Measurements from ENCODE around the gene SEMG1. TPM values are rescaled to one million over a fixed set of nuclear protein-coding genes. Genes with fewer than 3 reads are reported as not detected.
A peak's percentile ranks its signal among the peaks of the same experiment; 100 is the strongest.

Gene SEMG1
- total RNA-seq, 1 donor from 2014 or later: not detected

DNA sequence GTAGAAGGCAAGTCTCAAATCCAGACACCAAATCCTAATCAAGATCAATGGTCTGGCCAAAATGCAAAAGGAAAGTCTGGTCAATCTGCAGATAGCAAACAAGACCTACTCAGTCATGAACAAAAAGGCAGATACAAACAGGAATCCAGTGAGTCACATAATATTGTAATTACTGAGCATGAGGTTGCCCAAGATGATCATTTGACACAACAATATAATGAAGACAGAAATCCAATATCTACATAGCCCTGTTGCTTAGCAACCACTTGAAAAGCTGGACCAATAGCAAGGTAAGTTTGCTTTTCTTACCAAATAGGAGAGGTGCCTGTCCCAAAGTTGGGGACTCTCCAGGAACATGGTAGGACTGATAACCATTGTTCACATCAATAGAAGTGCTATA lies 16.3 kb downstream of the SEMG1 start:
- H3K27me3 Mint-ChIP-seq: peaks cover 59% of the 10 kb centered on the region
- no peak for DNase-seq (ENCODE audit: extremely low spot score, unreplicated experiment)
- TF ChIP-seq, protein P1, sequence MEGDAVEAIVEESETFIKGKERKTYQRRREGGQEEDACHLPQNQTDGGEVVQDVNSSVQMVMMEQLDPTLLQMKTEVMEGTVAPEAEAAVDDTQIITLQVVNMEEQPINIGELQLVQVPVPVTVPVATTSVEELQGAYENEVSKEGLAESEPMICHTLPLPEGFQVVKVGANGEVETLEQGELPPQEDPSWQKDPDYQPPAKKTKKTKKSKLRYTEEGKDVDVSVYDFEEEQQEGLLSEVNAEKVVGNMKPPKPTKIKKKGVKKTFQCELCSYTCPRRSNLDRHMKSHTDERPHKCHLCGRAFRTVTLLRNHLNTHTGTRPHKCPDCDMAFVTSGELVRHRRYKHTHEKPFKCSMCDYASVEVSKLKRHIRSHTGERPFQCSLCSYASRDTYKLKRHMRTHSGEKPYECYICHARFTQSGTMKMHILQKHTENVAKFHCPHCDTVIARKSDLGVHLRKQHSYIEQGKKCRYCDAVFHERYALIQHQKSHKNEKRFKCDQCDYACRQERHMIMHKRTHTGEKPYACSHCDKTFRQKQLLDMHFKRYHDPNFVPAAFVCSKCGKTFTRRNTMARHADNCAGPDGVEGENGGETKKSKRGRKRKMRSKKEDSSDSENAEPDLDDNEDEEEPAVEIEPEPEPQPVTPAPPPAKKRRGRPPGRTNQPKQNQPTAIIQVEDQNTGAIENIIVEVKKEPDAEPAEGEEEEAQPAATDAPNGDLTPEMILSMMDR (conservative IDR thresholded peaks at IDR 0.05): no peak
- no peaks in the 10 kb centered on the region for H3K4me1 Mint-ChIP-seq (ENCODE audit: unreplicated experiment)
- no peaks in the 10 kb centered on the region for H3K9me3 Mint-ChIP-seq
- no peak overlapping the region for H3K4me3 Mint-ChIP-seq
- H3K27ac Mint-ChIP-seq: no peak overlapping the region
- no peaks in the 10 kb centered on the region for H3K36me3 Mint-ChIP-seq

DNA sequence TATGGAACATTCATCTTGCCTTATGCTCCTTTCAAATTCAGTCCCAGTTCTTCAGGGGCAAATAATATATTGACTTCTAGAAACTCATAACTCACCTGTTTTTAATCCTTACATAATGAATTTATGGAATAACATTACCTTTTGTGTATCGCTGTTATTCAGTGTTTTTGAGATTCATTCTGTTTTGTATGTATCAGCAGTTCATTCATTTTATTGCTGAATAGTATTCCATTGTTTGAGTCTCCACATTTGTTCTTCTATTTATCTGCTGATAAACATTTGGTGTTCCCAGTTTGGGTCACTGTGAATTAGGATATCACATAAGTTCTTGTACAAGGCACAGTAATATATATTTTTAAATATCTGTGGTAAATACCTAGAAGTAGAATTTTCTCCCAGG lies 19.5 kb downstream of the SEMG1 start:
- Mint-ChIP-seq H3K27ac (no peak overlapping the region), H3K9me3 (no peaks in the 10 kb centered on the region)
- TF ChIP-seq, protein P1 (conservative IDR thresholded peaks at IDR 0.05): no peak

DNA sequence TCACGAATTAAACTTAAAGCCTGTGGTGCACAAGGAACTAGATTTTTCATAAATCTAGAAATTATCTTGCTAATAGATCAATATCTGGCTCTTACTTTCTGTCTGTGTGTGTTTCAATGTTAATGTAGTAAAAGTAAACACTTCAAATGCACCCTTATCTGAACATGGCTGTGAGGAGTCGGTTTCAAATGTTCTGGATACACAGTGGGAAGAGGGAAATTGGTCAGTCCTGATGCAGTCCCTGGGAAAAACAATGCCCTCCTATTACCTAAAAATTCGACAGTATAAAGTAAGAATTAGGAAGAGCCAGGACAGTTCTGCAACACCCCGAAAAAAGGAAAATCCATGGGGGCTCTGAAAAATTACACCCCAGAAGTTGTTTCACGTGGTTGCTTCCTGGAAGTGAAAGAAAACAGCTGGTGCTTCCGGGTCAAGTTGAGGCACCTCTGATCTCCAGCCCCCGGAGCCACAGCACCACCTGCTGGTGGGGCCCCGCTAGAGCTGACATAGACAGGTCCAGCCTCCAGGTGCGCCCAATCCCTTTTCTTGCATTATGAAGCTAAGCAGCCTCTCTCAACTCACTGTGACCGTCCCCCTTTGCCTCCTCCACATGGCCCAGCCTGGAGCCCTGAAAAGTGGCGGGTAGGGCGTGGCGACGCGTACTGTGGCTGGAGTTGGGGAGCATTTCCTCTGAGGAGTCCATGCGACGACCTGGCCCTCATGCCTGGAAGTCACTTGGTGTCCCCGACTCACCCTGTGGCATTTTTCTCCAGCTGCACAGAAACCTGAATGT lies 22.6 kb downstream of the SEMG1 start:
- no peaks in the 10 kb centered on the region for H3K4me1 Mint-ChIP-seq (ENCODE audit: unreplicated experiment)
- peaks cover 61% of the 10 kb centered on the region for H3K27me3 Mint-ChIP-seq
- no peaks in the 10 kb centered on the region for H3K9me3 Mint-ChIP-seq
- TF ChIP-seq, protein P1 (conservative IDR thresholded peaks at IDR 0.05): peak; percentile 57
- H3K27ac Mint-ChIP-seq: no peak overlapping the region
- H3K4me3 Mint-ChIP-seq: no peak overlapping the region
- H3K36me3 Mint-ChIP-seq: no peaks in the 10 kb centered on the region
- no peak for DNase-seq (ENCODE audit: extremely low spot score, unreplicated experiment)

More for the DNA sequence above, 19.5 kb downstream of the SEMG1 start:
- Mint-ChIP-seq H3K36me3 (no peaks in the 10 kb centered on the region), H3K4me1 (ENCODE audit: unreplicated experiment) (no peaks in the 10 kb centered on the region), H3K27me3 (peaks cover 64% of the 10 kb centered on the region), H3K4me3 (no peak overlapping the region)
- DNase-seq (ENCODE audit: extremely low spot score, unreplicated experiment): no peak

DNA sequence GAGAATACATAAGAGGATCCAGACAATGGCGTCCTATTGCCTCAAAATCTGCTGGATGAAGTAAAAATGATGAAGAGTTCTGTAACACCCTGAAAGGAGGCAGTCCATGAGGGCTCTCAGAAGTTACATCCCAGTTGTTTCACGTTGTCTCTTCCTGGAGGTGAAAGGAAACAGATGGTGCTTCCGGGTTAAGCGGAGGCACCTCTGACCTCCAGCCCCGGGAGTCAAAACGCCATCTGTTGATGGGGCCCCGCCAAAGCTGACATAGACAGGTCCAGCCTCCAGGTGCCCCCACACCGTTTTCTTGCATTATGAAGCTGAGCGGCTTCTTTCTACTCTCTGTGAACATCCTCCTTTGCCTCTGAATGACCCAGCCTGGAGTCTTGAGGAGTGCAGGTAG lies 23.8 kb downstream of the SEMG1 start:
- H3K9me3 Mint-ChIP-seq: no peaks in the 10 kb centered on the region
- DNase-seq (ENCODE audit: extremely low spot score, unreplicated experiment): no peak
- no peaks in the 10 kb centered on the region for H3K4me1 Mint-ChIP-seq (ENCODE audit: unreplicated experiment)
- H3K4me3 Mint-ChIP-seq: no peak overlapping the region
- H3K36me3 Mint-ChIP-seq: no peaks in the 10 kb centered on the region
- TF ChIP-seq, protein P1 (conservative IDR thresholded peaks at IDR 0.05): no peak
- no peak overlapping the region for H3K27ac Mint-ChIP-seq
- H3K27me3 Mint-ChIP-seq: peaks cover 52% of the 10 kb centered on the region

DNA sequence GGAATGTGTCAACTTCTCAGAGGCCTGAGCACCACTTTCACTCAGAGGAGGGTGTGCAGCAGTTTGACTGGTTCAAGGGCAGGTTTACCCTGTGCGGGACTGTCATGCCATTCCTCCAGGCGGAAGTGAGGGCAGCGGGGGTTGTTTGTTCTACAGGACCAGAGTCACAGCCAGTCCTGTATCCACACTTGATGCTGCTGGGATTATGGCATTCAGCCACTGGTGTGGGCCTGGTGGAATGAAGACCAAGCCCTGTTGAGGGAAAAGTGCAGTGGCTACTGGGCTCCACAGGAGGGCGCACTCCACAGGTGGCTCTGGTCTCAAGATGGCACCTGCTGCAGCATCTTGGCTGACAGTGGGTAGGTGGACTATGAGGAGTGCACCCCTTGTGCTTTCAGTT lies 29.2 kb downstream of the SEMG1 start:
- DNase-seq (ENCODE audit: extremely low spot score, unreplicated experiment): no peak
- peaks cover 28% of the 10 kb centered on the region for H3K27me3 Mint-ChIP-seq

More for the DNA sequence above, 29.2 kb downstream of the SEMG1 start:
- Mint-ChIP-seq H3K4me3 (no peak overlapping the region), H3K27ac (no peak overlapping the region), H3K36me3 (no peaks in the 10 kb centered on the region), H3K9me3 (no peaks in the 10 kb centered on the region), H3K4me1 (ENCODE audit: unreplicated experiment) (no peaks in the 10 kb centered on the region)
- TF ChIP-seq, protein P1 (conservative IDR thresholded peaks at IDR 0.05): peak; percentile 60

Measured in type B pancreatic cell (in vitro differentiated cells).